ENCODE data around the gene PRRC2A.

Gene PRRC2A

GRCh38 chr6:31663961-31664789 lies 43.7 kb downstream of the PRRC2A start:
- DNase-seq, result peak in 2 of 58 donors; percentile 10 to 20

GRCh38 chr6:31664790-31665500 lies 44.4 kb downstream of the PRRC2A start, which contains the start of gene GPANK1:
Gene GPANK1, minus strand, starts transcription at chr6:31664997. Its CDS starts 519 bp downstream, at chr6:31664478.
- DNase-seq, result peak; percentile 25 to 95 (median 84)

GRCh38 chr6:31665501-31666336 lies 45.2 kb downstream of the PRRC2A start, which contains the start of gene CSNK2B:
Gene CSNK2B, plus strand, starts transcription at chr6:31666080. Its CDS starts 752 bp downstream, at chr6:31666832.
- DNase-seq, result peak; percentile 82 to 100 (median 98)

- DNase-seq, result no peak
Measured at GRCh38 chr6:31666337-31666965, 45.9 kb downstream of the PRRC2A start.

GRCh38 chr6:31669676-31670075 lies 49.2 kb downstream of the PRRC2A start, which contains the start of gene LY6G5B:
Gene LY6G5B, plus strand, starts transcription at chr6:31669976. Its CDS starts 975 bp downstream, at chr6:31670951.
- DNase-seq, result no peak

- DNase-seq, result no peak
Measured at GRCh38 chr6:31676322-31676903, 55.9 kb downstream of the PRRC2A start.

- no peak for DNase-seq
Measured at GRCh38 chr6:31676904-31677303, 56.4 kb downstream of the PRRC2A start.

GRCh38 chr6:31677955-31678354 lies 57.4 kb downstream of the PRRC2A start:
- no peak for DNase-seq

GRCh38 chr6:31680226-31681134 lies 60.0 kb downstream of the PRRC2A start, which contains the start of gene LY6G5C:
Gene LY6G5C, minus strand, starts transcription at chr6:31681067. Its CDS starts 694 bp downstream, at chr6:31680373.
- peak in 57 of 58 donors; percentile 7 to 83 (median 60) for DNase-seq

GRCh38 chr6:31681135-31681671 lies 60.7 kb downstream of the PRRC2A start:
- DNase-seq, result peak in 23 of 58 donors; percentile 3 to 47 (median 20)

GRCh38 chr6:31683591-31683990 lies 63.1 kb downstream of the PRRC2A start:
- no peak for DNase-seq

- DNase-seq, result no peak
Measured at GRCh38 chr6:31686483-31686882, 66.0 kb downstream of the PRRC2A start.

GRCh38 chr6:31687321-31687720 lies 66.8 kb downstream of the PRRC2A start:
- DNase-seq, result no peak
